PC-3 (cell line): Measurements from ENCODE around the gene SUN1. TPM values are rescaled to one million over a fixed set of nuclear protein-coding genes. Genes with fewer than 3 reads are reported as not detected.

Experiments used
- ATAC-seq: fragments of 200-7000 bp; cut with Tn5 transposase; 2 replicates; pipeline ENCODE4 v1.9.1; 2020; ENCODE audit warnings: mild to moderate bottlenecking, moderate library complexity
- BruUV-seq: library from RNA; stranded (reverse); fragments of 400-500 nt; replicated peaks from 2 replicates; lab custom pipeline; 2021; lab: Mats Ljungman, UMichigan
- CTCF ChIA-PET: fragments of 300-600 bp; sonication (Branson Sonifier 250); formaldehyde crosslinking; loops from one replicate; lab custom pipeline; 2022; ENCODE audit warnings: antibody characterized with exemption; lab: Charles Lee
- POLR2A ChIA-PET: fragments of 300-600 bp; sonication (Branson Sonifier 250); formaldehyde crosslinking; loops from one replicate; lab custom pipeline; 2022; ENCODE audit warnings: antibody characterized with exemption; ENCODE audit not compliant: unreplicated experiment; lab: Charles Lee
- DNase-seq: peaks from one replicate; pipeline ENCODE4 v3.0.0-alpha.2; 2015
- H2AFZ ChIP-seq: fragments of 300-600 bp; sonication (generic); 2 replicates; pipeline ENCODE4 v1.6.0; 2016; ENCODE audit warnings: antibody characterized with exemption, low read length
- H3F3A ChIP-seq: fragments of 300-600 bp; sonication (generic); one replicate; pipeline ENCODE4 v1.6.0; 2017; ENCODE audit warnings: antibody characterized with exemption, low read length, control low read depth, mild to moderate bottlenecking; ENCODE audit not compliant: unreplicated experiment
- H3K27ac ChIP-seq: fragments of 300-600 bp; sonication (generic); 2 replicates; pipeline ENCODE4 v1.5.1; 2016; ENCODE audit warnings: mild to moderate bottlenecking, low read length
- H3K27me3 ChIP-seq: fragments of 300-600 bp; sonication (generic); 2 replicates; pipeline ENCODE4 v1.6.1; 2016; ENCODE audit warnings: low read length, mixed read lengths
- H3K36me3 ChIP-seq: fragments of 300-600 bp; sonication (generic); 2 replicates; pipeline ENCODE4 v1.6.1; 2016; ENCODE audit warnings: low read depth, mixed run types, low read length, mixed read lengths
- H3K4me1 ChIP-seq: fragments of 300-600 bp; sonication (generic); 2 replicates; pipeline ENCODE4 v1.5.1; 2016; ENCODE audit warnings: low read length; ENCODE audit not compliant: insufficient read depth
- H3K4me2 ChIP-seq: fragments of 300-600 bp; sonication (generic); 2 replicates; pipeline ENCODE4 v1.6.0; 2016; ENCODE audit warnings: low read length
- H3K4me3 ChIP-seq: fragments of 300-600 bp; sonication (generic); 2 replicates; pipeline ENCODE4 v1.5.1; 2016; ENCODE audit warnings: mild to moderate bottlenecking, low read length, mixed read lengths
- H3K79me2 ChIP-seq: fragments of 300-600 bp; sonication (generic); 2 replicates; pipeline ENCODE4 v1.6.1; 2017; ENCODE audit warnings: low read length, mixed read lengths
- H3K9ac ChIP-seq: fragments of 300-600 bp; sonication (generic); 2 replicates; pipeline ENCODE4 v1.6.0; 2016; ENCODE audit warnings: mild to moderate bottlenecking, low read length
- H3K9me2 ChIP-seq: fragments of 300-600 bp; sonication (generic); replicated peaks from 2 replicates; pipeline ENCODE4 v1.6.1; 2016; ENCODE audit warnings: mixed run types, low read length, mixed read lengths
- H3K9me3 ChIP-seq: fragments of 300-600 bp; sonication (generic); 2 replicates; pipeline ENCODE4 v1.6.1; 2016; ENCODE audit warnings: low read length, mixed read lengths
- H4K20me1 ChIP-seq: fragments of 300-600 bp; sonication (generic); 2 replicates; pipeline ENCODE4 v1.6.1; 2016; ENCODE audit warnings: low read length, mixed read lengths
- CTCF ChIP-seq: fragments of 300-600 bp; sonication (generic); conservative IDR thresholded peaks from 2 replicates; pipeline ENCODE4 v1.5.1; 2017; ENCODE audit warnings: antibody characterized with exemption, low read depth, mild to moderate bottlenecking, low read length
- EZH2 ChIP-seq: fragments of 300-600 bp; sonication (generic); IDR thresholded peaks from one replicate; pipeline ENCODE4 v1.6.1; 2017; ENCODE audit warnings: antibody characterized with exemption, mild to moderate bottlenecking, low read length; ENCODE audit not compliant: unreplicated experiment
- EZH2phosphoT487 ChIP-seq: fragments of 300-600 bp; sonication (generic); IDR thresholded peaks from 2 replicates; pipeline ENCODE4 v1.6.1; 2018; ENCODE audit warnings: mild to moderate bottlenecking, antibody characterized with exemption, low read length, borderline replicate concordance
- intact Hi-C: fragments of 100-400 bp; cut with micrococcal nuclease; formaldehyde crosslinking; loops from 2 replicates; pipeline ENCODE4 v1.9.0; 2023
- total RNA-seq: library from RNA; depleted of rRNA; stranded (reverse); fragments of >200 nt; gene quantifications from 2 replicates; pipeline ENCODE4 v1.2.3, GENCODE V29; 2014

SUN1 gene
- total RNA-seq, 1 experiment from 2014 or later: 92.5 TPM

GRCh38 chr7:828793-829561, 3.3 kb upstream of the SUN1 start:
- TF ChIP-seq EZH2: no peak
- TF ChIP-seq CTCF: no peak
- TF ChIP-seq EZH2phosphoT487: no peak
- CTCF ChIA-PET: no interaction called here
- Histone ChIP-seq H3K4me3 (no peak overlapping the region), H3K4me2 (no peak overlapping the region), H4K20me1 (peaks cover 6% of the 10 kb centered on the region), H3K27me3 (no peaks in the 10 kb centered on the region), H3K27ac (no peak overlapping the region), H2AFZ (no peak overlapping the region), H3K36me3 (peaks cover 5% of the 10 kb centered on the region; the same call in 1 of the 2 replicates), H3K9ac (no peak overlapping the region), H3K4me1 (peaks cover 40% of the 10 kb centered on the region), H3K9me3 (no peaks in the 10 kb centered on the region), H3F3A (no peaks in the 10 kb centered on the region), H3K79me2 (peaks cover 87% of the 10 kb centered on the region), H3K9me2 (no peaks in the 10 kb centered on the region)
- intact Hi-C loops: no loop called here
- ATAC-seq (no peak), DNase-seq (no peak)
- BruUV-seq: no TSS peak
- POLR2A ChIA-PET: no interaction called here

- Histone ChIP-seq H2AFZ (no peak overlapping the region), H4K20me1 (peaks cover 3% of the 10 kb centered on the region; the same call in 1 of the 2 replicates), H3K9me2 (no peaks in the 10 kb centered on the region), H3K36me3 (no peaks in the 10 kb centered on the region; the same call in 1 of the 2 replicates), H3K9ac (no peak overlapping the region), H3K79me2 (peaks cover 87% of the 10 kb centered on the region), H3K9me3 (no peaks in the 10 kb centered on the region), H3K27me3 (no peaks in the 10 kb centered on the region), H3K4me1 (peaks cover 40% of the 10 kb centered on the region), H3F3A (no peaks in the 10 kb centered on the region), H3K4me3 (no peak overlapping the region), H3K4me2 (no peak overlapping the region), H3K27ac (peak overlapping the region; percentile 99)
- TF ChIP-seq CTCF: no peak
- no peak for TF ChIP-seq EZH2
- no peak for TF ChIP-seq EZH2phosphoT487
- ChIA-PET POLR2A (no interaction called here), CTCF (no interaction called here)
- intact Hi-C loops: loop anchor here (5.0 kb wide), 1 partner anchor 212 kb away; the partner anchor contains the start of gene GPR146
- BruUV-seq: no TSS peak
- DNase-seq (no peak), ATAC-seq (no peak)
Observed at GRCh38 chr7:830069-830468, 2.2 kb upstream of the SUN1 start.
